ENCODE results near the gene AGBL1. TPM values are rescaled to one million over a fixed set of nuclear protein-coding genes. Genes with fewer than 3 reads are reported as not detected.

AGBL1 gene
- total and polyA plus RNA-seq, 9 donors, result under 0.01 to 0.02 TPM; not detected in 7

DNA sequence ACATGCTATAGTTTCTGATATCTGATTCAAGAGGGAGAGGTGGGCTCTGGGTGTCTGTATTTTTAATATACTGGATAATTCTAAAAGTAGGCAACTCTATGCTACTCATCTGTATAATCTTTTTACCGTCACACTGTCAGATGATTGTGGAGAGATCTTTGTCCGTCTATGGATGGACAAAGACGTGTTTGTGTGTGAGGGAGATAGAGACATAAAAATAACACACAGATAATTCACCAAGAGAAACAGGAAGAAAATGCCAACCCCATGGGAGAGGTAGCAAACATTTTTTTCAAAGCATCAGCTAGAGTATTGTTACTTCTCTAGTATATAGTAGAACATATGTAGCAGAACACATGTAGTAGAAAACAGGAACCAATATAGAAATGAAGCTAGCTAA lies 346.1 kb downstream of the AGBL1 start:
- Histone ChIP-seq H3K27me3 (no peaks in the 10 kb centered on the region), H3K9me3 (no peaks in the 10 kb centered on the region), H3K4me1 (ENCODE audit: insufficient read depth) (no peaks in the 10 kb centered on the region), H3K4me3 (no peak overlapping the region), H3K27ac (no peak overlapping the region), H3K36me3 (no peaks in the 10 kb centered on the region)
- intact Hi-C loops (cut with DNase I), result no loop called here
- 81 to 89% (median 87%) methylated on average over 3 of the region's 3 CpGs for WGBS, 3 donors
- no peak for DNase-seq
- TF ChIP-seq POLR2A (IDR thresholded peaks at IDR 0.05), result no peak

- no peak overlapping the region for H3K27ac ChIP-seq
- TF ChIP-seq CTCF (IDR thresholded peaks at IDR 0.05), result no peak
- no peak for TF ChIP-seq EP300 (IDR thresholded peaks at IDR 0.05)
- no peak for TF ChIP-seq POLR2A (IDR thresholded peaks at IDR 0.05)
- H3K36me3 ChIP-seq, result no peaks in the 10 kb centered on the region
- no peak for DNase-seq
- no peak overlapping the region for H3K4me3 ChIP-seq
- intact Hi-C loops (cut with DNase I), result loop anchor here in 1 of 4 donors (10.0 kb wide), 1 partner anchor 62 kb away; no protein-coding TSS in a partner anchor
- H3K27me3 ChIP-seq, result no peaks in the 10 kb centered on the region
- WGBS, 3 donors, result 56 to 77% (median 64%) methylated on average over 2 of the region's 2 CpGs
- no peaks in the 10 kb centered on the region for H3K4me1 ChIP-seq (ENCODE audit: insufficient read depth)
- no peaks in the 10 kb centered on the region for H3K9me3 ChIP-seq
These were observed 353.2 kb downstream of the AGBL1 start for GRCh38 chr15:86432861-86433260.

DNA sequence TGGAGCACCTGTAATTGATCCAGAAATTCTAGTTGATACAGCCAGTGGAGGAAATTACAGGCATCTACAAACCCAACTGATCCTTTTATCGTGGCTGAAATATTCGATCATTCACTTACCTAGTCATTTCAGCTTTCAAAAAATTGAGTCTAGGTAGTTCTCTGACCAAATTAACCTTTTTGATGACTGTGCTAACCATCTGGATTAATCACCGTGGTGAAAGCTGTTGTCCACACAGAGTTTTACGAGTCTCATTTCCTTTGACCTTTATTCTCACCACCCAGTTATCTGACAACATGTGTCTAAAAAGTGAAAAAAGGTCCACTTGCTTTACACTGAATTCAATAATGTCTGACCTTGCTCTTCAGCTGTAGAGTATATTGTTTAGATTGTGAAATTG lies 354.3 kb downstream of the AGBL1 start:
- Histone ChIP-seq H3K36me3 (no peaks in the 10 kb centered on the region), H3K4me3 (no peak overlapping the region), H3K4me1 (ENCODE audit: insufficient read depth) (no peaks in the 10 kb centered on the region), H3K9me3 (no peaks in the 10 kb centered on the region), H3K27me3 (no peaks in the 10 kb centered on the region), H3K27ac (no peak overlapping the region)
- intact Hi-C loops (cut with DNase I), result loop anchor here in 1 of 4 donors (10.0 kb wide), 1 partner anchor 61 kb away; no protein-coding TSS in a partner anchor
- 40 to 54% (median 54%) methylated on average over 4 of the region's 4 CpGs for WGBS, 3 donors
- TF ChIP-seq POLR2A (IDR thresholded peaks at IDR 0.05), result no peak
- no peak for TF ChIP-seq EP300 (IDR thresholded peaks at IDR 0.05)
- no peak for TF ChIP-seq CTCF (IDR thresholded peaks at IDR 0.05)
- no peak for DNase-seq

DNA sequence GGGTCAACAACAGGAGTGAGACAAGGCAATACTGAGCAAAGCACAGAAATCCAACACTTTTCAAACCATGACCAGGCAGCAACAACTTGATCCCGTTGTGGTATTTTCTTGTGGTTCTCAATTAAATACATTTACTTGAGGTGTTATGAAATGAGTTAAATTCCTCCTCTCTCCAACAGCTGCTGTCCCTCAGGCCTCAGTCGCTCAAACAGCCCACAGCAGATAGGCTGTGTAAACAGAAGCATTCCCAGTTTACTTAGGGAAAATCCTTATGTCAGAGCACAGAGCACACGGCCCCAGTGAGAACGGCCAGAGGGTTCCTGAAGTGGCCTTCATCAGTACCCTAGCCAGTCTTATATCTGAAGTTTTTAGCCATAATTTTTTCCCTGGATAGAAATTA lies 359.9 kb downstream of the AGBL1 start:
- intact Hi-C loops (cut with DNase I), result loop anchor here in 1 of 4 donors (10.0 kb wide), 1 partner anchor 55 kb away; no protein-coding TSS in a partner anchor
- Histone ChIP-seq H3K4me1 (ENCODE audit: insufficient read depth) (no peaks in the 10 kb centered on the region), H3K27ac (no peak overlapping the region), H3K36me3 (no peaks in the 10 kb centered on the region), H3K27me3 (no peaks in the 10 kb centered on the region), H3K4me3 (no peak overlapping the region), H3K9me3 (no peaks in the 10 kb centered on the region)
- TF ChIP-seq CTCF (IDR thresholded peaks at IDR 0.05) (no peak), EP300 (IDR thresholded peaks at IDR 0.05) (no peak), POLR2A (IDR thresholded peaks at IDR 0.05) (no peak)
- DNase-seq, result no peak
- 34 to 51% (median 36%) methylated on average over 4 of the region's 4 CpGs for WGBS, 3 donors

- H3K36me3 ChIP-seq, result no peaks in the 10 kb centered on the region
- no peak overlapping the region for H3K4me3 ChIP-seq
- no peak overlapping the region for H3K27ac ChIP-seq
- no peak for DNase-seq
- H3K27me3 ChIP-seq, result no peaks in the 10 kb centered on the region
- no peak for TF ChIP-seq EP300 (IDR thresholded peaks at IDR 0.05)
- TF ChIP-seq CTCF (IDR thresholded peaks at IDR 0.05), result no peak
- no peak for TF ChIP-seq POLR2A (IDR thresholded peaks at IDR 0.05)
- intact Hi-C loops (cut with DNase I), result no loop called here
- no peaks in the 10 kb centered on the region for H3K9me3 ChIP-seq
- 5 to 7% (median 6%) methylated on average over 2 of the region's 2 CpGs for WGBS, 3 donors
- H3K4me1 ChIP-seq (ENCODE audit: insufficient read depth), result no peaks in the 10 kb centered on the region
These were observed 364.9 kb downstream of the AGBL1 start for GRCh38 chr15:86444527-86444926.
